GM12874 (cell line): ENCODE measurements around the gene CDC34.

Experiments used
- TF ChIP-seq, protein P1 (sequence below): IDR thresholded peaks from 2 replicates; pipeline ENCODE4 v1.5.1; 2011; ENCODE audit warnings: low read depth, mild to moderate bottlenecking, control low read depth, low read length, moderate library complexity; ENCODE audit not compliant: insufficient read depth

CDC34 gene

GRCh38 chr19:570937-571565 lies 39.5 kb downstream of the CDC34 start:
- TF ChIP-seq, protein P1, sequence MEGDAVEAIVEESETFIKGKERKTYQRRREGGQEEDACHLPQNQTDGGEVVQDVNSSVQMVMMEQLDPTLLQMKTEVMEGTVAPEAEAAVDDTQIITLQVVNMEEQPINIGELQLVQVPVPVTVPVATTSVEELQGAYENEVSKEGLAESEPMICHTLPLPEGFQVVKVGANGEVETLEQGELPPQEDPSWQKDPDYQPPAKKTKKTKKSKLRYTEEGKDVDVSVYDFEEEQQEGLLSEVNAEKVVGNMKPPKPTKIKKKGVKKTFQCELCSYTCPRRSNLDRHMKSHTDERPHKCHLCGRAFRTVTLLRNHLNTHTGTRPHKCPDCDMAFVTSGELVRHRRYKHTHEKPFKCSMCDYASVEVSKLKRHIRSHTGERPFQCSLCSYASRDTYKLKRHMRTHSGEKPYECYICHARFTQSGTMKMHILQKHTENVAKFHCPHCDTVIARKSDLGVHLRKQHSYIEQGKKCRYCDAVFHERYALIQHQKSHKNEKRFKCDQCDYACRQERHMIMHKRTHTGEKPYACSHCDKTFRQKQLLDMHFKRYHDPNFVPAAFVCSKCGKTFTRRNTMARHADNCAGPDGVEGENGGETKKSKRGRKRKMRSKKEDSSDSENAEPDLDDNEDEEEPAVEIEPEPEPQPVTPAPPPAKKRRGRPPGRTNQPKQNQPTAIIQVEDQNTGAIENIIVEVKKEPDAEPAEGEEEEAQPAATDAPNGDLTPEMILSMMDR: no peak

DNA sequence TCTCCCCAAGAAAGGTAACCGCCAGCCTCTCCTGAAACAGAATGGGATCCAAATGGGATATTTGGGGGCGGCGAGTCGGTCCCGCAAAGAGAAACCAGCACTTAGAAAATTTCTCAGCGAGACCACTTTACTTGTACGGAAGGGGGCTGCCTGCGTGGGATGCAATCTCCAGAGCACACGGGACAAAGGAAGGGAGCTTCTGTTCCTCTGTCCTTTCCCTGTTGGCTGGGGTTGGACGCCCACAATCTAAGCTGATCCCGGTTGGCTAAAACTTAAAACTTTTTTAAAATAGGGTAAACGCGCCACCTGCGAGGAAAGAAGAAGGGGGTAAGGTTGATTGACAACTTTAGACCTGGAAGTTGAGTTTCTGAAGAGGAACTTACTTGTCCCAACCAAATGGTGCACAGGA lies 40.0 kb downstream of the CDC34 start:
- TF ChIP-seq, protein P1: no peak

DNA sequence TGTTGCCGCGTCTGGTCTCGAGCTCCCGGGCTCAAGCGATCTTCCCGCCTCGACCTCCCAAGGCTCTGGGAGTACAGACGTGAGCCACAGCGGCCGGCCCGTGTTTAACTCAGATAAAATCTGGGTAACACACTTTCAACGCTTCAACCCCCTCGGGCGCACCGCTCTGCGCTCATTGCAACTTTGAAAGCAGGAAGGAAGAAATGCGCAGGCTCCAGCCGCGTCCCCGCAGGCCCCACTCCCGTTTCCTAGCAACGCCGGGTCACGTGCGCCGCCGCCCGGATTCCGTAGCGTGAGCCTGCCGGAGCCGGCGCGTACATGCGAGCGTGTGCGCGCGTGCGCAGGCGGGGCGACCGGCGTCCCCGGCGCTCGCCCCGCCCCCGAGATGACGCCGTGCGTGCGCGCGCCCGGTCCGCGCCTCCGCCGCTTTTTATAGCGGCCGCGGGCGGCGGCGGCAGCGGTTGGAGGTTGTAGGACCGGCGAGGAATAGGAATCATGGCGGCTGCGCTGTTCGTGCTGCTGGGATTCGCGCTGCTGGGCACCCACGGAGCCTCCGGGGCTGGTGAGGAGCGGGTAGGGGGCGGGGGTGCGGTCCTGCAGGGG lies 40.7 kb downstream of the CDC34 start, which contains the start of gene BSG:
Gene BSG (plus strand): TSS at position 457 of the 603 bp plus-strand sequence. CDS start 39 bp downstream, at position 496.
- TF ChIP-seq, protein P1: no peak

DNA sequence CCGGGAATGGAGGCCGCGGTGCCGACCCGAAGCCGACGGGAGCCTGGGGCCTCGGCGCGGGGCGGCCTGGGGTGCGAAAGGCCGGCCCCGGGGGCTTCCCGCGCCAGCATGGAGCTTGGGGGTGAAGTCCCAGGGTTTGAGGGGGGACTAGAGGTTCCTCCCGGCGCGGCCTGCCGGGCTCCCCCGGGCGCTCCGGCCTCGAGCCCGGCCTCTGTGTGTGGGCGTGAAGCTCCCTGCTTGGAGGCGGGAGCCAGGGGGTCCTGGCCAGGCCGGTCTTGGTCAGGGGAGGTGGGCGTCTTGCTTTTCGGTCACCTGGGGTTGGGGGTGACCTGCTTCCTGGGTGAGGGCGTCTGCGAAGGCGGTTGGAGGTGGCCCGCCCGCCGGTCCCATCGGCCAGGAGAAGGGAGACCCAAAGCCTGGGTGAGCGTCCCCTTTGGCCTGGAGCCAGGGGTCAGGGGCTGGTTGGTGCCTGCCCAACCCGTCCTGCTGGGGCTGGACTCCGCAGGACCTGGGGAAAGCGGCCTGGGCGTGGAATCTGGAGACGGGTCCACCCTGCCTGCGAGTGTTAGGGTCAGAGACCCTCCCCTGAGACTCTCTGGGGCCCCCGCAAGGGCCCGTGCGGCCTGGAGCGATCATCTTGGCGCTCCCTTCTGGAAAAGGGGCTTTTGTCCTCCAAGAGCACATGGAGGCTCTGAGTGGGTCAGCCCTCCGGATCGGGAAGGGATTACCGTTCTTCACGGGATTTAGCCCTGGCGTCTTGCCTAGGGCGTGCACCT lies 41.4 kb downstream of the CDC34 start:
- TF ChIP-seq, protein P1: no peak

GRCh38 chr19:573519-573825 lies 41.9 kb downstream of the CDC34 start:
- TF ChIP-seq, protein P1: no peak

GRCh38 chr19:574658-575526 lies 43.3 kb downstream of the CDC34 start:
- TF ChIP-seq, protein P1: no peak
